ENCODE measurements around the gene NHS.

- no peak for TF ChIP-seq POLR2A (IDR thresholded peaks at IDR 0.05; ENCODE audit: low read depth, low read length)
- TF ChIP-seq BHLHE40 (IDR thresholded peaks at IDR 0.05; ENCODE audit: low read depth, low read length): no peak
- TF ChIP-seq USF2 (IDR thresholded peaks at IDR 0.05; ENCODE audit: low read depth, low read length): no peak
- TF ChIP-seq CTCF (conservative IDR thresholded peaks at IDR 0.05; ENCODE audit: low read depth, low read length): no peak
- TF ChIP-seq CEBPB (IDR thresholded peaks at IDR 0.05; ENCODE audit: low read depth, low read length): no peak
- TF ChIP-seq NFE2L2 (IDR thresholded peaks at IDR 0.05; ENCODE audit: low read depth, low read length): no peak
- TF ChIP-seq RCOR1 (IDR thresholded peaks at IDR 0.05; ENCODE audit: insufficient replicate concordance, low read length): no peak
- TF ChIP-seq MAFK (IDR thresholded peaks at IDR 0.05; ENCODE audit: low read depth, low read length): no peak
- no peak for TF ChIP-seq SMC3 (IDR thresholded peaks at IDR 0.05; ENCODE audit: low read depth, low read length)
- TF ChIP-seq RFX5 (IDR thresholded peaks at IDR 0.05; ENCODE audit: low read depth, low read length): no peak
- no peak for TF ChIP-seq ELK1 (IDR thresholded peaks at IDR 0.05; ENCODE audit: borderline replicate concordance, low read depth, low read length)
Measured at GRCh38 chrX:17495052-17495451, 120.1 kb downstream of the NHS start.
